ENCODE data around the gene TMPRSS11F.

Gene TMPRSS11F

GRCh38 chr4:68132342-68132741 is 2.7 kb upstream of the TMPRSS11F start:
- Mint-ChIP-seq H3K9me3 (peaks cover 20% of the 10 kb centered on the region), H3K4me1 (no peaks in the 10 kb centered on the region), H3K4me3 (no peak overlapping the region), H3K36me3 (ENCODE audit: low read depth) (no peaks in the 10 kb centered on the region), H3K27ac (no peak overlapping the region), H3K27me3 (no peaks in the 10 kb centered on the region)
- no peak for ATAC-seq
- no peak for DNase-seq

GRCh38 chr4:68124262-68124661 is 5.4 kb downstream of the TMPRSS11F start:
- H3K27me3 Mint-ChIP-seq = no peaks in the 10 kb centered on the region
- no peak for ATAC-seq
- H3K36me3 Mint-ChIP-seq (ENCODE audit: low read depth) = no peaks in the 10 kb centered on the region
- no peak overlapping the region for H3K27ac Mint-ChIP-seq
- no peak for DNase-seq
- no peaks in the 10 kb centered on the region for H3K9me3 Mint-ChIP-seq
- H3K4me3 Mint-ChIP-seq = no peak overlapping the region
- H3K4me1 Mint-ChIP-seq = no peaks in the 10 kb centered on the region

GRCh38 chr4:68123525-68123924 is 6.1 kb downstream of the TMPRSS11F start:
- Mint-ChIP-seq H3K27me3 (no peaks in the 10 kb centered on the region), H3K27ac (no peak overlapping the region), H3K9me3 (no peaks in the 10 kb centered on the region), H3K4me3 (no peak overlapping the region), H3K36me3 (ENCODE audit: low read depth) (no peaks in the 10 kb centered on the region), H3K4me1 (no peaks in the 10 kb centered on the region)
- DNase-seq = no peak
- no peak for ATAC-seq

DNA sequence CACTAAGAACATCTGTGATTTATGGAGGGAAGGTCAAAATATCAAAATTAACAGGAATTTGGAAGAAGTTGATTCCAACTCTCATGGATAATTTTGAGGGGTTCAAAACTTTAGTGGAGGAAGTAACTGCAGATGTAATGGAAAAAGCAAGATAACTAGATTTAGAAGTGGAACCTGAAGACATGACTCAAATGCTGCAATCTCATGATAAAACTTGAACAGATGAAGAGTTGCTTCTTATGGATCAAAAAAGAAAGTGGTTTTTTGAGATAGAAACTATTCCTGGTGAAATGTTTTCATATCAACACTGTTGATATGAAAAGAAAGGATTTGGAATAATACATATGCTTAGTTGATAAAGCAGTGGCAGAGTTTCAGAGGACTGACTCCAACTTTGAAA is 9.7 kb downstream of the TMPRSS11F start:
- no peaks in the 10 kb centered on the region for H3K27me3 Mint-ChIP-seq

DNA sequence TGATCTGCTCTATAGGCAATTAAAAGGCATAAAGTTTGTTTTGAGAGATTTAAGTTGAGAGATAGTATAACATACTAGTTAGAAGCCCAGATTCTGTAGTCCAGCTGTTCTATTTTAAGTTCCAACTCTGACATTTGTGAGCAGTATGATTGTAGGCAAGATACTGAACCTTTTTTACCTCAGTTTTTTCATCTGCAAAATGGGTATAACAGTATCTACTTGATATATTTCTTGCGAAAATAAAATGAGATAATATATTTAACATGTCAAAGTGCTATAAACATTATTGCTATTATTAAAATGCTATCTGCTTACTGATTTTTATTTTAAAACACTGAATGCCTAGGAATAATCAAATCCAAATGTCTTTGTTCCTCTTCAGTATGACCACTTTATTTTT is 19.2 kb downstream of the TMPRSS11F start:
- Mint-ChIP-seq H3K27ac (no peak overlapping the region), H3K27me3 (peaks cover 2% of the 10 kb centered on the region), H3K36me3 (ENCODE audit: low read depth) (no peaks in the 10 kb centered on the region), H3K4me3 (no peak overlapping the region), H3K4me1 (no peaks in the 10 kb centered on the region), H3K9me3 (peaks cover 6% of the 10 kb centered on the region)
- no peak for DNase-seq
- ATAC-seq = no peak

More for the DNA sequence above, 9.7 kb downstream of the TMPRSS11F start:
- no peak overlapping the region for H3K27ac Mint-ChIP-seq
- H3K9me3 Mint-ChIP-seq = peaks cover 4% of the 10 kb centered on the region
- ATAC-seq (no peak), DNase-seq (no peak)
- H3K36me3 Mint-ChIP-seq (ENCODE audit: low read depth) = no peaks in the 10 kb centered on the region
- H3K4me1 Mint-ChIP-seq = no peaks in the 10 kb centered on the region
- H3K4me3 Mint-ChIP-seq = no peak overlapping the region

GRCh38 chr4:68109868-68110267 is 19.8 kb downstream of the TMPRSS11F start:
- Mint-ChIP-seq H3K9me3 (peaks cover 6% of the 10 kb centered on the region), H3K4me3 (no peak overlapping the region), H3K27ac (no peak overlapping the region), H3K4me1 (no peaks in the 10 kb centered on the region), H3K36me3 (ENCODE audit: low read depth) (no peaks in the 10 kb centered on the region), H3K27me3 (peaks cover 2% of the 10 kb centered on the region)
- ATAC-seq = no peak
- no peak for DNase-seq

GRCh38 chr4:68082758-68083157 is 46.9 kb downstream of the TMPRSS11F start:
- Mint-ChIP-seq H3K36me3 (ENCODE audit: low read depth) (no peaks in the 10 kb centered on the region), H3K4me1 (no peaks in the 10 kb centered on the region), H3K9me3 (peaks cover 12% of the 10 kb centered on the region), H3K27me3 (no peaks in the 10 kb centered on the region), H3K4me3 (no peak overlapping the region), H3K27ac (no peak overlapping the region)
- no peak for ATAC-seq
- DNase-seq = no peak

DNA sequence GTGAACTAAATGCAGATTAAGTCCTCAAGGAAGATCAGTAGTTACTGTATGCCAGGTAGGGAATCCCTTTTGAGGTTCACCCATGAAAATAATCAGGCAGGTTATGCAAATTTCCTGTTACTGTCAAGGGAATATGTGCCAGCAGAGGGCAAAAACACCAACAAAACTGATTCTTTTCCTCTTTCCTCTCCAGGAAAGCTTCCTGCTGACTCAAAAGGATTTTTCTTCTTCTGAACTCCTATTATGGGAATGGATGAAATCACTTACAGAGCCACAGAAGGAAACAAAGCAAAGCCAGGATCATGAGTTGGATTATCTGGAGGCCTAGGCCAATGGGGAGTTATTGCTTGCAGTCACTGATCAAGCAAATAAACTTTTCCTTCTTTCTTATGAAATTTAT is 49.7 kb downstream of the TMPRSS11F start:
- no peak overlapping the region for H3K27ac Mint-ChIP-seq
- H3K4me1 Mint-ChIP-seq = no peaks in the 10 kb centered on the region
- H3K36me3 Mint-ChIP-seq (ENCODE audit: low read depth) = no peaks in the 10 kb centered on the region
- no peak overlapping the region for H3K4me3 Mint-ChIP-seq
- H3K27me3 Mint-ChIP-seq = no peaks in the 10 kb centered on the region
- DNase-seq = no peak
- H3K9me3 Mint-ChIP-seq = no peaks in the 10 kb centered on the region
- ATAC-seq = no peak

DNA sequence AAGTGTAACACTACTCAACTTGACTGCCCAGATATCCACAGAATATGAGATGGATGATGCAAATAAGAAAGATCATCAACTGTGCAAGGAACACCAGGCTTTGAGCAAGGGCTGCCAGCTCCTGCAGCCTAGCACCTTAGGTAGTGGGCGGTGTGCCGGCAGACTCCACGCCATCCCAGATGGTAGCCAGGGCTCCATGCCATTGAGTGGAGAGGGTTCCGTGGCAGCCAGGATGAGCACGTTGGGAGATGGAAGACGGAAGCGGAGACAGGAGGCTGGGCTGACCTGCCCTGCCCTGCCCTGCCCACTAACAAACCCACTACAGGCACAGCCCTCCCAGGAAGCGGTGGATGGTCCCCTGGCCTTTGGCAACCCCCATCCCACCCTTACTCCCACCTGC is 51.9 kb downstream of the TMPRSS11F start:
- no peak overlapping the region for H3K4me3 Mint-ChIP-seq
- no peak for DNase-seq
- H3K27ac Mint-ChIP-seq = no peak overlapping the region
- no peaks in the 10 kb centered on the region for H3K27me3 Mint-ChIP-seq
- no peak for ATAC-seq
- no peaks in the 10 kb centered on the region for H3K4me1 Mint-ChIP-seq
- no peaks in the 10 kb centered on the region for H3K36me3 Mint-ChIP-seq (ENCODE audit: low read depth)
- H3K9me3 Mint-ChIP-seq = no peaks in the 10 kb centered on the region

GRCh38 chr4:68077301-68077700 is 52.4 kb downstream of the TMPRSS11F start:
- H3K4me3 Mint-ChIP-seq = no peak overlapping the region
- no peaks in the 10 kb centered on the region for H3K9me3 Mint-ChIP-seq
- H3K4me1 Mint-ChIP-seq = no peaks in the 10 kb centered on the region
- ATAC-seq (no peak), DNase-seq (no peak)
- H3K27me3 Mint-ChIP-seq = no peaks in the 10 kb centered on the region
- H3K27ac Mint-ChIP-seq = no peak overlapping the region
- H3K36me3 Mint-ChIP-seq (ENCODE audit: low read depth) = no peaks in the 10 kb centered on the region

GRCh38 chr4:68076194-68076593 is 53.5 kb downstream of the TMPRSS11F start:
- Mint-ChIP-seq H3K4me1 (no peaks in the 10 kb centered on the region), H3K36me3 (ENCODE audit: low read depth) (no peaks in the 10 kb centered on the region), H3K27ac (no peak overlapping the region), H3K9me3 (no peaks in the 10 kb centered on the region), H3K4me3 (no peak overlapping the region), H3K27me3 (no peaks in the 10 kb centered on the region)
- DNase-seq (no peak), ATAC-seq (no peak)

- ATAC-seq (no peak), DNase-seq (no peak)
- Mint-ChIP-seq H3K36me3 (ENCODE audit: low read depth) (no peaks in the 10 kb centered on the region), H3K9me3 (no peaks in the 10 kb centered on the region), H3K27me3 (no peaks in the 10 kb centered on the region), H3K4me1 (no peaks in the 10 kb centered on the region), H3K27ac (no peak overlapping the region), H3K4me3 (no peak overlapping the region)
Observed at GRCh38 chr4:68074397-68074796, 55.3 kb downstream of the TMPRSS11F start.

DNA sequence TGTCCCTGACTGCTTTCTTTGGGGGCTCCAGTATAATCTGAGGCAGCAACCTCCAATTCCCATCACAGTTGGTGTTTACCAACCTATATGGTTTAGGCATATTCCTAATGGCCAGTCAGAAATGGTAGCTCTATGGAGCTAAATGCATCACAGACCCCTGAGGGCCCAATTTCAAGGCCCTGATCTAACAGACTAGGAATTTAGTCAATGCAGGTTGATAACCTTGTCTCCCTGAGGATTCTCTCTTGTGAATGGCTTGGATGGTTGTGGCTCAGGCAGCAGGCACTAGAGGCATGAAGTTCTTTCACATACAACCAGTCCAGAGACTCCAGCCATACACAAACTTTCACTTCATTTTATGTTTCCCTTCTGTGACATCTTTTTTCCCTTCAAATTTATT is 59.4 kb downstream of the TMPRSS11F start:
- Mint-ChIP-seq H3K27ac (no peak overlapping the region), H3K36me3 (ENCODE audit: low read depth) (no peaks in the 10 kb centered on the region), H3K27me3 (no peaks in the 10 kb centered on the region), H3K4me3 (no peak overlapping the region), H3K9me3 (peaks cover 1% of the 10 kb centered on the region), H3K4me1 (no peaks in the 10 kb centered on the region)
- ATAC-seq = no peak
- DNase-seq = no peak

DNA sequence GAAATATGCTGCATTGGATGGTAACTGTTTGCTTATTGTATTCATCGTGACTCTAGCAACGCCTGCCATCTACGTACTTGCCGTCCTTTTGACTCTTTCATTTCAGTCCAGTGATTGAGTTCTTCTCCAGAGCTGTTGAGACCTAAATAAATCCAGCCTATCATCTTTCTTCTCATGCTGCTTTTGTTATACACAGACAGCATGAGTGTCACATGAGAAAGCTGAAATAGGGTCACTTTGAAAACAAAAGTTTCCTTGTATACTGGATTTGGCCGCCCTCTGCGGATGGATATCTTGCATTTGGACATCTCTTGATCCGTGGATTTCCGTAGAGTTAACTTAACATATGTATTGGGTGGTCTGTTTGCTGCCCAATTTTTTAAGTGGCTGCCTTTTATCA is 67.2 kb downstream of the TMPRSS11F start:
- H3K4me1 Mint-ChIP-seq = no peaks in the 10 kb centered on the region
- no peaks in the 10 kb centered on the region for H3K36me3 Mint-ChIP-seq (ENCODE audit: low read depth)
- no peak overlapping the region for H3K27ac Mint-ChIP-seq

DNA sequence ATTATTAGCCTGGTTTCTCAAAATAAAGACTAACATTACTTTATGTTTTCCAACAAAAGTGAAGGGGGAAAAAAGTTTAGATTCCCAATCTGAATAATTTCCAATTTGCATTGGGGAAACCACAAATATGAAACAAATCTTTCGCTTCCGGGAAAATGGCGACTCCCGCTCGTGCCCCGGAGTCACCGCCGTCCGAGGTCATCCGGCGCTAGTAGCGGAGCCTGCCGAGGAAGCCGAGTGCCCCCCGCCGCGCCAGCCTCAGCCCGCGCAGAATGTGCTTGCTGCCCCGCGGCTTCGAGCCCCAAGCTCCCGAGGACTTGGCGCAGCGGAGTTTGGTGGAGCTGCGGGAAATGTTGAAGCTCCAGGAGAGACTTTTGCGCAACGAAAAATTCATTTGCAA is 91.4 kb downstream of the TMPRSS11F start:
- Mint-ChIP-seq H3K4me1 (no peaks in the 10 kb centered on the region), H3K9me3 (no peaks in the 10 kb centered on the region), H3K27me3 (no peaks in the 10 kb centered on the region), H3K27ac (no peak overlapping the region), H3K4me3 (no peak overlapping the region), H3K36me3 (ENCODE audit: low read depth) (no peaks in the 10 kb centered on the region)
- no peak for ATAC-seq
- no peak for DNase-seq

More for the DNA sequence above, 67.2 kb downstream of the TMPRSS11F start:
- Mint-ChIP-seq H3K27me3 (peaks cover 2% of the 10 kb centered on the region), H3K4me3 (no peak overlapping the region), H3K9me3 (peaks cover 4% of the 10 kb centered on the region)
- ATAC-seq (no peak), DNase-seq (no peak)

- ATAC-seq (no peak), DNase-seq (no peak)
- H3K27ac Mint-ChIP-seq = no peak overlapping the region
- H3K36me3 Mint-ChIP-seq (ENCODE audit: low read depth) = no peaks in the 10 kb centered on the region
- H3K9me3 Mint-ChIP-seq = no peaks in the 10 kb centered on the region
- H3K4me3 Mint-ChIP-seq = no peak overlapping the region
- H3K4me1 Mint-ChIP-seq = no peaks in the 10 kb centered on the region
- no peaks in the 10 kb centered on the region for H3K27me3 Mint-ChIP-seq
Observed at GRCh38 chr4:68021185-68021584, 108.5 kb downstream of the TMPRSS11F start.
